GM19328 (cell line): ENCODE measurements around the gene LNPEP.
"Not testable (repeated sequence)": the region's sequence is repeated elsewhere in the genome, so short reads cannot be mapped to it uniquely, and the experiment has no call there.

Experiments
- ATAC-seq: cut with Tn5 transposase; IDR thresholded peaks from one replicate; pipeline ENCODE4 v1.9.1; 2021; ENCODE audit warnings: mild to moderate bottlenecking, moderate library complexity; ENCODE audit not compliant: unreplicated experiment

The LNPEP gene

DNA sequence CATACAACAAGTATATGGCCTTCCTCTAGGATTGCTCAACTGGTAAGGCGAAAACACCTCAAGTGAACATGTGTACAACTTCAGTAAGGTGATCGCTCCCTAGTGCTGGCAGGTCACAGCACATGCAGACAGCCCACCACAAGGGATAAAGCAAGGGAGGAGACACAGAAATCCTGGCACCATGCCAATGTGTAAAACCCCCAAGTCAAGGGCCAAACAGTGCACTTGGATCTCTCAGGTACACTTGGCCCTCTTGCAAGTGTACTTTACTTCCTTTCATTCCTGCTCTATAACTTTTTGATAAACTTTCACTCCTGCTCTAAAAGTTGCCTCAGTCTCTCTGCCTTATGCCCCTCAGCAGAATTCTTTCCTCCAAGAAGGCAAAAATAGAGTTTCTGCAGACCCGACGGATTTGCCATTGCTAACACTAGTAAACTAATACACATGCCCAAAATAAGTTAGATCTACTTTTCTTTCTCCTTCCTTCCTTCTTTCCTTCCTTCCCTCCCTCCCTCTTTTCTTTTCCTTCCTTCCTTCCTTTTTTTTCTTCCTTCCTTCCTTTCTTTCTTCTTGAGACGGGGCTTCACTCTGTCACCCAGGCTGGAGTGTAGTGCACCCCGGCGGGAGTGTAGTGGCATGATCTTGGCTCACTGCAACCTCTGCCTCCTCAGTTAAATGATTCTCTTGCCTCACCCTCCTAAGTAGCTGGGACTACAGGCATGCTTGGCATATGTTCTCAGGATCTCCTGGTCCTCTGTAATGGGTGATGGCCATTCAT lies 6.8 kb upstream of the LNPEP start:
- no peak for ATAC-seq

DNA sequence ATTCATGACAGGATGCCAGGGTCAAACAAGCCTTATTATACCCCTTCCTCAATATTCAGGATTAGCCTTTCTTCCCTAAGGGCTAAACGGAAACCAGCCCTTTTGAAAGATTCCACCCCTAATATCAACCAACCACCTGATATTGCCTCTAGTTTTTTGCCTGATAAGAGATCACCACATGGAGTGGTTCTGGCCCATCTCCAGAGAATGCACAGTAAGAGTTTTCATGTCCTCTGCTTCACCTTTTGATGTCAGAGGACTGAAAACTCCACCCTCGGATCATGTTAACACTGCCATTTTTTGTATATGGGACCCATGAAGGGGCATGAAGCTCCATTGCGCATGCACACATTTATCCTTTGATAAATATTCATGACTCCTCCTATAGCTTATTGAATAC lies 5.8 kb upstream of the LNPEP start:
- no peak for ATAC-seq

GRCh38 chr5:96930589-96930988 lies 5.3 kb upstream of the LNPEP start:
- no peak for ATAC-seq

DNA sequence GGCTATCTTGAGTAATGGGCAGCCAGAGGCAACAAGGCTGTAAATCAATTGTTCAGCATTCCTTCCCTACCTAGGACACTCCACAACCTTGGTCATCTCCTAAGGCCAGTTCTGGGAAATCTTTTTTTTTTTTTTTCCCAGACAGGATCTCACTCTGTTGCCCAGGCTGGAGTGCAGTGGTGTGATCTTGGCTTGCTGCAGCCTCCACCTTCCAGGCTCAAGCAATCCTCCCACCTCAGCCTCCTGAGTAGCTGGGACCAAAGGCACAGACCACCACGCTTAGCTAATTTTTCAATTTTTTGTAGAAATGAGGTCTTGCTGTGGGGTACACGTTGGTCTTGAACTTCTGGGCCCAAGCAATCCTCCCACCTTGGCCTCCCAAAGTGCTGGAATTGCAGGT lies 4.8 kb upstream of the LNPEP start:
- not testable (repeated sequence) for ATAC-seq

GRCh38 chr5:96931605-96932004 lies 4.3 kb upstream of the LNPEP start:
- ATAC-seq: no peak

DNA sequence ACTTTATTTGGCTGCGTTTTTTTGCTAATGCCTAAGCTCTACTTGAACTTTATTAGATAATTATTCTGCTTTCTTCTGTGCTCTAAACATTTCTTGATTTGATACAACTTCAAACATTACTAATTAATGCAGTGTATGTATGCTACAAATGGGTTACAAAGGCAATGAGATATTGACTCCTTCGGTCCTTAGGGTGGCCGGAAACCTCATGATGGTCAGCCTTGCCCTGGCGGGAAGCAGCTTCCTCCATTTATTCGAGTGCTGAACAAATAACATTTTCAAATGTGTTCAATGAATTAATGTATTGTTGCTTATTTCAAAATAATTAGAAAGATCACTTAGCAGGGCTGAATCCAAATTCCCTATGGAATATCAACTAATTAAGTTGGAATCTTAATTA lies 3.9 kb upstream of the LNPEP start:
- no peak for ATAC-seq

DNA sequence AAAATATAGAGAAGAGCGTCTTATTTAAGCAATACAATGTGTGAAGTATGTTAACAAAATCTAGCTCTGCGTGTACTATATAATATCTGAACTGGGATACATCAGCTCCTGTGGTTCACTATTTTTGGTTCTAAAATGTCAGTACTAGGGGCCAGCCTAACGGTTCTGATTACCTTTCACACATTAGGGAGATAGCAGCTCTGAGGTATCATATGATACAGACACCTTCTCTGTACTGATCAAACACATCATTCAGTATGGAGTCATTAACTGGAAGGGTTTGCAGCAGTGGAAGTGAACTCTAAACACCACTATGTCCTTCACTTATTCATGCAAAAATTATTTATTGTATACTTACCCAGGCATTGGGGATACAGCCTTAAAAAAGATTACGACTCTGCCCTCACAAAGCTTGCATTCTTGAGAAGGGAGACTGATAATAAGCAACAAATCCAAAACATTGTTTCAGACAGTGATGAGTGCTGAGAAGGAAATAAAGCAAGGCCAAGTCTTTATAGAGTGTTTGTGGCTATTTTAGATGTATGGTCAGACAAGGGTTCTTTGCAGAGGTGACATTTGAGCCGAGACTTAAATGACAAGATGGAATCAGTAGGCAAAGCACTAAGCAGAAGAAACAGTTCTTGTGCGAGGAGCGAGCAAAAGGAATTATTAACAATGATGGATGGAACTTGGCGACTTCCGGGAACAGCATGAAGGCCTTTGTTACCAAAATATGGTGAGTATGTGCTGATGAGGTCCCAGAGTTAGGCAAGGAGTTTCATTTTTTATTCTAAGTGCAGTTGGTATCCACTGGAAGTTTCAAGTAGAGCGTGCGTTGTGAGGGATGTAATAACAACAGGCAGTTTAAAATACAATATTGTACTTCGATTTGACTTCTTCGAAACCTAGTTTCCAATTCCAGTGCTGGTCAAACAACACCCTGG lies 1.8 kb upstream of the LNPEP start:
- no peak for ATAC-seq

DNA sequence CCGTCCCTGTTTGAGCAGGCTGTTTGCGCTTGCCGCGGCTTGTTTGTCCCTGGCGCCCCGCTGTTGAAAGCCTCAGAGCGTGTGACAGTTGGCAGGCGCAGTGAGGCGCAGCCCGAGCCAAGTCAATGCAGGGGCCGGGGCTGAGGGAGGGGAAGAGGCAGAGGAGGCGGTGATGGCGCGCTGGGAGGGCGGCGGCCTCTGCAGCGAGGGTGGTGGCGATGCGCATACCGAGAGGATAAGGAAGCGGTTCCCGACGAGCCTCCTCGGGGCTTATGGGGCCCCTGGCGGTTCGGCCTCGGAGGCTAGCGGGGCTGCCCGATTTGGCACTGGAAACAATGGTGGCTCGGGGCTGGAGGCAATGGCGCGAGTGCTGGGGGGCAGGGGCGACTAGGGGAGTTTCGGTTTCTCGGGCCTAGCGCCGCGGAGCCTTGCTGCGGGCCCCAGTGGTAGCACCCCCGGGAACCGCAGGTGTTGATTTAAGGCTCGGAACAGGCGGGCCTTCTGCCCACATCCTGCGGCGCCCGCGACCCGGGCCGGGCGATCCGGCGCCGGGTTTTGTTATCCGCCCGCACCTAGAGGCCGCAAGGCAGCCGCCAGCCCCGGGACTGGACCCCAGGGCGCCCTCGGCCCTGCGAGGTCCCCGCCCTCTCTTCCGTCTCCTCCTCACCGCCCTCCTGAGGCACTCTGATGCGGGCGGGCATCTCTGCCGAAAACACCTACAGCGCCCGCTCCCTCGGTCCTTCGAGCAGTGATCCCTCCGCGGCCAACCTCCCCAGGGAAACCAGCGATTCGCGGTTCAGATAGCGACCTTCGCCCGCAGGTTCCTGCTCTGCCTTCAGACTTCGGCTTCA lies 947 bp upstream of the LNPEP start:
- peak; percentile 57 for ATAC-seq

DNA sequence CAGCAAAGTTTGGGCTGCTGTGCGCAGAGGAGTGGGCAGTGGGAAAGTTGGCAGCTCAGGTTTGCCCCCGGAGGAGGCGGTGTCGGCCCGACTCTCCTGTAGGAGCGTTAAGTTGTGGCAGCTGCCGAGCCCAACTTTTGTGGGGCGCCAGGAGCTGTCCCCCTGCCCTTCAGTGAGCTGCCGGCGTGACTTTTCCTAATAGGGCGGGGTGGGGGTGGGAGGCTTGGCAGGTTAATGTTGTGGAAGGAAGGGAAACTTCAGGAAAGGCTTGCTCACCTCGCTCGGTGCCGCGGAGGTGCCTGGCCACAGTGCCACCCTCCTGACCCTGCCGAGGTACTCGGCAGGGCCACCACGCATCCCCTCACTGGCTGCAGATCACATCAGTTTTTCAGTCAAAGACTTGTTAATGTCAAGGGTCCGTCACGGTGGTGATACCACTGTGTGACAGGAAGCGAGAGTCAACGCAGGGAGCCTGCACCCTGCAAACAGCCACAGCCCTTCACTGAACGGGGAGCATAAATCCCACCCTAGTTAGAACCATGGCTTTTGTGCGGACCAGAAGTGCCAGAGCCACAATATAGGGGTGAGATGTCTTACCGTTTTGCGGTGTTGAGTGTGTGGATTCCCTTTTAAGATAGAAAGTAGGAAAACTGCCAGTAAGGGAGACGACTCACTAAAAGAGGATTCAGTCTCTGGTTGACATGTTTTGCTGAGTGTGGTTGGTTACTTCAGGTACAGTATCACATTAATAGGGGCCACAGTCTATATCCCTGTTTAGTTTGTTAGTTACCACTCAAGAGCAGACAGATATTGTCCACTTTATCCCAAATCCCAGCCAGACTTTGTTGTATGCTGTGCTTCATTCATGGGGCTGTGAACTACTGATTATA lies 796 bp downstream of the LNPEP start:
- peak; percentile 16 for ATAC-seq

GRCh38 chr5:96940586-96940985 lies 4.7 kb downstream of the LNPEP start:
- no peak for ATAC-seq

- no peak for ATAC-seq
Observed at GRCh38 chr5:96941140-96941539, 5.3 kb downstream of the LNPEP start.

DNA sequence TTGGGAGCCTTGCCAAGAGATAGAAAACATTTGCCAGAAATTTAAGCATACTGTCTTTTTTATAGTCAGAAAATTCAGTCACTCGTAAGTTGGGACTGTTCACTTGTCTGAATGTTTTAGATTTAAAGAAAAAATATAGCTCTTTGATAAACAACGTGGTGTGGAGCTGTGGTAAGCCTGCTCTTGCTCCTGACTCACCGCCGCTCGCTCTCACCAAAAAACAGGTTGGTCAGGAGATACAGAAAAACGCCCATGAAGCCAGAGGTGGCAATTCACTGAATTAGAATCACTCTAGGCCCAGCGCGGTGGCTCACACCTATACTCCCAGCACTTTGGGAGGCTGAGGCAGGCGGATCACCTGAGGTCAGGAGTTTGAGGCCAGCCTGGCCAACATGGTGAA lies 6.2 kb downstream of the LNPEP start:
- ATAC-seq: no peak

DNA sequence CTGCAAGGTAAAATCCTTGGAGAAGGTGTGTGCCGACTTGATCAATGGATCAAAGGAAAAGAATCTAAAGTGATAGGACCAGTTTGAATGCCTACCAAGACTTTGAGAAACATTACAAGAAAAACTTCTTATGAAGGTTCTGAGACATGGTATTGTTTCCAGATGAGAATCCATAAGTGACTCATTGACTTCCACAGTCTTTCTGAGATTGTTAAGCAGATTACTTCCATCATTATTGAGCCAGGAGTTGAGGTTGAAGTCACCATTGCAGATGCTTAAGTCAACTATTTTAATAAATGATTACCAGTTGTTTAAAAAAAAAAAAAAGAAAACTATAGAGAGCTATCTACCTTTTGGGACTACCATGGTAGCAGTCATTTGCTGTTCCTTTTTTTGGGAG lies 7.0 kb downstream of the LNPEP start:
- no peak for ATAC-seq

DNA sequence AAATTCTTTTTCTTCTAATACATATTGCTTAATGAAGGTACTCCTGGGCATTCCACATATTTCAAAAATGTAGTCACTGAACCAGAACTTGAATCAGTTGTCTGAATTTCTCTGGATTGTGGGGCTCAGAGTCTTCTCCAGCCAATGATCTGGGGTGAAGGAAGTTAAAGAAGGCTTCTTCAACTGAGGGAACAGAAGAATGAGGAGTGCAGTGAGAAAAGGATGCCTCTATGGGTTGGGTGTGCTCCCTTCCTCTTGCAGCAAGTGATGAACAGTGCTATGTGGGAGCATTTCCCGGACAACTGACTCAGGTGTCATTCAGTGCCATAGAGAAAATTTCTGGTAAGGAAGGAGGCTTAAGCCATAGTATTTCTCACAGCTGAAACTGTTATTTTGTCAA lies 7.9 kb downstream of the LNPEP start:
- no peak for ATAC-seq

- no peak for ATAC-seq
Observed at GRCh38 chr5:96945144-96945897, 9.4 kb downstream of the LNPEP start.

GRCh38 chr5:96946381-96946780 lies 10.5 kb downstream of the LNPEP start:
- no peak for ATAC-seq

DNA sequence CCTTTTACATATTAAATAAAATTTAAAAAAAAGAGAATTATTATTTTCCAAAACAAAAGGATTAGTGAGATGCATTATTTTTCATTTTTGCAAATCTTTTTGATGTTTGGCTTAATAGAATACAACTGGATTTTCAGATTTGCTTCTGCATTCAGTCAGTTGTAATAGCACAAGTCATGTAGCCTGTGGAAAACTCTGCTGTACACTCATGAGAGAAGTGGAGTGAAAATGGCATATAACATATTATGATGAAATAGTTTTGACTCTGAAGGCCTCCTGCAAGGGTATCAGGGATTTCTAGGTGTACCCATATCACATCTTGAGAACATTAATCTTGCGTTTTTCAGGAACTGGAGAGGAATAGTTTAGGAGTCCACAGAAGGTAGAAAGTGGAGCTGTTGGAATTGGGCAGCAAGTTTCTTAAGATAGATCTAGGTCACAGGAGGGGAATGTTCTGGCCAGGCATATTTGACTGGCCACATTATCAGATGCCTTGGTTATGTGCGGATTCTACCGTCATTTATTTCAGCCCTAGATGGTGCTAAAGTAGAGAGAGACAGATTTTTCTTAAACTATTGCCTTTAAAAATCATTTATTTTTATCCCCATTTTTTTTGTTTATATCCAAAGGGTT lies 16.4 kb downstream of the LNPEP start:
- no peak for ATAC-seq

DNA sequence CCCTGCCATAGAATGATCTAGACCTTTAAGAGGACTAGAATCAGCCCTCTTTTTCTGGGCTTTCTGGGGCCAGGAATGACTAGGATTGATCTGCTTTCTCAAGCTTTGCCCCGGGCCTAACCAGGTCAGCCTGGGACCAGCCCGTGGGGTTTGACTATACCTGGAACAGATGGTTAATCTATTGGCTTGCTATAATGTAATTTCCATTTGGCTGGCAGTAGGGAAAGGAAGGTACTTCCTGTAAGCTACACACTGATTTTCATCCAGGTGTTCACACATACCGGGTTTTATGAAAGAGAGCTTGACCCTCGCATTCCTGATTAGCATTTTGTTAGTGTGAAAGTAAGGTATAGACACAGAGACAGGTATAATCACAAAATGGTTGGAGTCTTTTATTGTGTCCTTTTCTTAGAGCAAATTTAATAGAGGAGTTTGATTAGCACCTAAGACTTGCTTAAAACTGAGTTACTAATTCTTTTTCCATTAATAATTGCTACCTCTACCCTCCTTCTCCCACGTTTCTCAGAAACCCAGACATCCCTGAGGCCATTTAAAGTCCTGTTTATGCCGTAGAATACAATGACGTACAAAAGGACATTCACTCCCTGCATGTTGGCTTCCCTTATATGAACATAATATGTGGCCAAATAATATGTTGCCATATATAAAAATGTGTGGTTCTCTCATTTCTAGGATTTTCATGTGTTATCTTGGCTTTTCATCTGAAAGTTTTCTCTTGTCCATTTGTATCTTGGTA lies 17.3 kb downstream of the LNPEP start:
- ATAC-seq: no peak
